ENCODE data around the gene ASL.

GRCh38 chr7:66054063-66054462, 21.6 kb upstream of the ASL start:
- TF ChIP-seq, protein P1, sequence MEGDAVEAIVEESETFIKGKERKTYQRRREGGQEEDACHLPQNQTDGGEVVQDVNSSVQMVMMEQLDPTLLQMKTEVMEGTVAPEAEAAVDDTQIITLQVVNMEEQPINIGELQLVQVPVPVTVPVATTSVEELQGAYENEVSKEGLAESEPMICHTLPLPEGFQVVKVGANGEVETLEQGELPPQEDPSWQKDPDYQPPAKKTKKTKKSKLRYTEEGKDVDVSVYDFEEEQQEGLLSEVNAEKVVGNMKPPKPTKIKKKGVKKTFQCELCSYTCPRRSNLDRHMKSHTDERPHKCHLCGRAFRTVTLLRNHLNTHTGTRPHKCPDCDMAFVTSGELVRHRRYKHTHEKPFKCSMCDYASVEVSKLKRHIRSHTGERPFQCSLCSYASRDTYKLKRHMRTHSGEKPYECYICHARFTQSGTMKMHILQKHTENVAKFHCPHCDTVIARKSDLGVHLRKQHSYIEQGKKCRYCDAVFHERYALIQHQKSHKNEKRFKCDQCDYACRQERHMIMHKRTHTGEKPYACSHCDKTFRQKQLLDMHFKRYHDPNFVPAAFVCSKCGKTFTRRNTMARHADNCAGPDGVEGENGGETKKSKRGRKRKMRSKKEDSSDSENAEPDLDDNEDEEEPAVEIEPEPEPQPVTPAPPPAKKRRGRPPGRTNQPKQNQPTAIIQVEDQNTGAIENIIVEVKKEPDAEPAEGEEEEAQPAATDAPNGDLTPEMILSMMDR (conservative IDR thresholded peaks at IDR 0.05), result no peak
- TF ChIP-seq EZH2 (IDR thresholded peaks at IDR 0.05; ENCODE audit: low read depth), result no peak

All from PC-9 (cell line).